H9 (cell line): Measurements from ENCODE around the gene CST6. TPM values are rescaled to one million over a fixed set of nuclear protein-coding genes. Genes with fewer than 3 reads are reported as not detected.

Experiments used
- DNase-seq: peaks from one replicate; pipeline ENCODE4 v3.0.0-alpha.2; 2017
- H2AFZ ChIP-seq: one replicate; pipeline ENCODE4 v1.6.1; 2013; ENCODE audit warnings: mild to moderate bottlenecking, low read length, control low read depth, moderate library complexity
- H2AK5ac ChIP-seq: 2 replicates; pipeline ENCODE4 v1.6.1; 2013; ENCODE audit warnings: low read length, control low read depth, mixed read lengths; ENCODE audit not compliant: insufficient read length
- H2BK120ac ChIP-seq: one replicate; pipeline ENCODE4 v1.6.1; 2013; ENCODE audit warnings: low read depth, mild to moderate bottlenecking, low read length, control low read depth, inconsistent platforms; ENCODE audit not compliant: poor library complexity, severe bottlenecking
- H2BK12ac ChIP-seq: 2 replicates; pipeline ENCODE4 v1.6.1; 2013; ENCODE audit warnings: low read length, control low read depth, mixed read lengths, low read depth; ENCODE audit not compliant: insufficient read length
- H2BK15ac ChIP-seq: 2 replicates; pipeline ENCODE4 v1.6.1; 2013; ENCODE audit warnings: low read depth, low read length, control low read depth
- H2BK20ac ChIP-seq: one replicate; pipeline ENCODE4 v1.6.1; 2013; ENCODE audit warnings: low read depth, mild to moderate bottlenecking, low read length, control low read depth, inconsistent platforms; ENCODE audit not compliant: poor library complexity, severe bottlenecking
- H2BK5ac ChIP-seq: 2 replicates; pipeline ENCODE4 v1.6.1; 2013; ENCODE audit warnings: low read length, control low read depth, mixed read lengths; ENCODE audit not compliant: insufficient read length
- H3K14ac ChIP-seq: 2 replicates; pipeline ENCODE4 v1.6.1; 2013; ENCODE audit warnings: low read length, control low read depth; ENCODE audit not compliant: insufficient read depth
- H3K18ac ChIP-seq: 2 replicates; pipeline ENCODE4 v1.6.1; 2013; ENCODE audit warnings: low read depth, mild to moderate bottlenecking, mixed read lengths, low read length, control low read depth; ENCODE audit not compliant: insufficient read length
- H3K23ac ChIP-seq: 2 replicates; pipeline ENCODE4 v1.6.1; 2013; ENCODE audit warnings: low read length, control low read depth, mixed read lengths, low read depth; ENCODE audit not compliant: insufficient read length
- H3K23me2 ChIP-seq: 2 replicates; pipeline ENCODE4 v1.6.1; 2013; ENCODE audit warnings: low read depth, mild to moderate bottlenecking, mixed read lengths, low read length, control low read depth; ENCODE audit not compliant: insufficient read length, poor library complexity, severe bottlenecking
- H3K27ac ChIP-seq: 2 replicates; pipeline ENCODE4 v1.5.1; 2013; ENCODE audit warnings: low read length, control low read depth, mixed read lengths, low read depth; ENCODE audit not compliant: insufficient read length
- H3K27me3 ChIP-seq: 2 replicates; pipeline ENCODE4 v1.6.1; 2013; ENCODE audit warnings: low read length, control low read depth, inconsistent platforms; ENCODE audit not compliant: insufficient read depth
- H3K4ac ChIP-seq: 2 replicates; pipeline ENCODE4 v1.6.1; 2013; ENCODE audit warnings: low read depth, mild to moderate bottlenecking, control low read depth, inconsistent platforms, low read length, moderate library complexity
- H3K4me1 ChIP-seq: 2 replicates; pipeline ENCODE4 v1.6.1; 2013; ENCODE audit warnings: low read length, control low read depth, inconsistent platforms; ENCODE audit not compliant: insufficient read depth
- H3K4me2 ChIP-seq: 2 replicates; pipeline ENCODE4 v1.6.1; 2013; ENCODE audit warnings: low read length, control low read depth, mixed read lengths; ENCODE audit not compliant: insufficient read length, insufficient read depth
- H3K56ac ChIP-seq: 2 replicates; pipeline ENCODE4 v1.6.1; 2013; ENCODE audit warnings: low read depth, mild to moderate bottlenecking, mixed read lengths, low read length, control low read depth; ENCODE audit not compliant: insufficient read length
- H3K79me1 ChIP-seq: 2 replicates; pipeline ENCODE4 v1.6.1; 2013; ENCODE audit warnings: low read depth, mild to moderate bottlenecking, moderate library complexity, low read length, control low read depth, inconsistent platforms; ENCODE audit not compliant: insufficient read depth, poor library complexity, severe bottlenecking
- H3K79me2 ChIP-seq: 2 replicates; pipeline ENCODE4 v1.6.1; 2013; ENCODE audit warnings: low read length, control low read depth, inconsistent platforms; ENCODE audit not compliant: insufficient read depth
- H3K9ac ChIP-seq: 2 replicates; pipeline ENCODE4 v1.6.1; 2013; ENCODE audit warnings: low read length, control low read depth, mixed read lengths; ENCODE audit not compliant: insufficient read length; ENCODE audit errors: extremely low read depth
- H3K9me3 ChIP-seq: one replicate; pipeline ENCODE4 v1.6.1; 2013; ENCODE audit warnings: low read depth, low read length, inconsistent platforms; ENCODE audit not compliant: control insufficient read depth
- H3T11ph ChIP-seq: one replicate; pipeline ENCODE4 v1.6.1; 2013; ENCODE audit warnings: mild to moderate bottlenecking, low read length, control low read depth, inconsistent platforms
- H4K20me1 ChIP-seq: one replicate; pipeline ENCODE4 v1.6.1; 2013; ENCODE audit not compliant: control insufficient read depth, insufficient read length, insufficient read depth
- H4K5ac ChIP-seq: 2 replicates; pipeline ENCODE4 v1.6.1; 2013; ENCODE audit warnings: low read depth, mild to moderate bottlenecking, mixed read lengths, low read length, control low read depth; ENCODE audit not compliant: insufficient read length
- H4K8ac ChIP-seq: replicated peaks from 2 replicates; pipeline ENCODE4 v1.6.1; 2013; ENCODE audit warnings: low read length, control low read depth, mixed read lengths, low read depth; ENCODE audit not compliant: insufficient read length
- H4K91ac ChIP-seq: 2 replicates; pipeline ENCODE4 v1.6.1; 2013; ENCODE audit warnings: low read depth, mild to moderate bottlenecking, moderate library complexity, mixed read lengths, low read length, control low read depth; ENCODE audit not compliant: insufficient read length
- H3K27ac Mint-ChIP-seq, 3 experiments: 2 replicates in 2 of 3; 3 replicates in 1 of 3; pipeline ENCODE4 v1.8.0; 2020 to 2021; ENCODE audit warnings: mixed read lengths in 3 of 3, mild to moderate bottlenecking in 1 of 3, moderate library complexity in 1 of 3
- H3K27me3 Mint-ChIP-seq: 2 replicates; pipeline ENCODE4 v1.8.0; 2021; ENCODE audit warnings: low read depth, mild to moderate bottlenecking, moderate library complexity, mixed read lengths
- H3K36me3 Mint-ChIP-seq, 3 experiments: 2 replicates in 2 of 3; 3 replicates in 1 of 3; pipeline ENCODE4 v1.8.0; 2020 to 2021; ENCODE audit warnings: low read depth in 3 of 3, mixed read lengths in 3 of 3; ENCODE audit not compliant: insufficient read depth in 1 of 3
- H3K4me1 Mint-ChIP-seq, 2 experiments: 2 replicates each; pipeline ENCODE4 v1.8.0; 2020; ENCODE audit warnings: mixed read lengths in 2 of 2
- H3K4me3 Mint-ChIP-seq, 2 experiments: 2 replicates in 1 of 2; 3 replicates in 1 of 2; pipeline ENCODE4 v1.8.0; 2020 to 2021; ENCODE audit warnings: mild to moderate bottlenecking in 2 of 2, mixed read lengths in 2 of 2, moderate library complexity in 1 of 2
- H3K9me3 Mint-ChIP-seq, 2 experiments: 2 replicates in 1 of 2; 3 replicates in 1 of 2; pipeline ENCODE4 v1.8.0; 2020; ENCODE audit warnings: mild to moderate bottlenecking in 2 of 2, mixed read lengths in 2 of 2, moderate library complexity in 1 of 2
- CTCF ChIP-seq: fragments of 200-600 bp; sonication (generic); conservative IDR thresholded peaks from 3 replicates; pipeline ENCODE4 v1.8.0; 2021; ENCODE audit warnings: antibody characterized with exemption, mild to moderate bottlenecking
- WGBS: extraction: QIAGEN DNeasy Blood & Tissue Kit; methylation state at CpG from one replicate; pipeline ENCODE4 v1.1.7; 2013; ENCODE audit warnings: missing lambda C conversion rate, low lambda C conversion rate, mixed read lengths; ENCODE audit not compliant: insufficient read length; ENCODE audit errors: extremely low coverage; 5-methylcytosine and 5-hydroxymethylcytosine counted together
- total RNA-seq: library from RNA; stranded (reverse); gene quantifications from 2 replicates; pipeline ENCODE4 v1.2.1, GENCODE V29; 2021

Gene CST6
- total RNA-seq, 1 experiment from 2014 or later = not detected

- Histone ChIP-seq H4K5ac (no peak overlapping the region), H2BK120ac (no peak overlapping the region), H3K27me3 (no peaks in the 10 kb centered on the region), H3K23me2 (peaks cover 15% of the 10 kb centered on the region), H3K4me2 (peak overlapping the region; percentile 44), H3K4me1 (peaks cover 6% of the 10 kb centered on the region; the same call in 1 of the 2 replicates), H3K9me3 (no peaks in the 10 kb centered on the region), H3K79me1 (peaks cover 9% of the 10 kb centered on the region), H3K9ac (peak overlapping the region; percentile 40), H3K27ac (no peak overlapping the region), H3T11ph (no peak overlapping the region), H2AFZ (no peak overlapping the region), H4K8ac (no peak overlapping the region), H2BK12ac (no peak overlapping the region), H3K79me2 (peaks cover 12% of the 10 kb centered on the region; the same call in 1 of the 2 replicates), H3K14ac (no peak overlapping the region; the same call in 1 of the 2 replicates), H2BK15ac (no peak overlapping the region), H2AK5ac (no peak overlapping the region), H4K20me1 (peaks cover 3% of the 10 kb centered on the region), H4K91ac (no peak overlapping the region), H3K18ac (no peak overlapping the region), H3K23ac (no peak overlapping the region), H3K56ac (no peak overlapping the region), H2BK5ac (no peak overlapping the region), H3K4ac (no peak overlapping the region), H2BK20ac (no peak overlapping the region)
- no peak for DNase-seq
- Mint-ChIP-seq H3K4me1 (peaks cover 27 to 38% of the 10 kb centered on the region in 2 experiments), H3K36me3 (peaks cover 22 to 36% (median 35%) of the 10 kb centered on the region in 3 experiments), H3K27ac (peak overlapping the region; percentile 34 to 97 (median 93); a peak in 6 of 7 replicates), H3K4me3 (peak overlapping the region; percentile 95 to 99), H3K9me3 (no peaks in the 10 kb centered on the region), H3K27me3 (no peaks in the 10 kb centered on the region; the same call in 1 of the 2 replicates)
- TF ChIP-seq CTCF = no peak
- WGBS = no CpG with 5 or more reads among the region's 12 CpGs
These were observed 39.6 kb downstream of the CST6 start for GRCh38 chr11:66051371-66051765.
